Left lung (tissue), 10 donors: ENCODE measurements around the gene HOXC6. TPM values are rescaled to one million over a fixed set of nuclear protein-coding genes. Genes with fewer than 3 reads are reported as not detected.

Experiments
- ATAC-seq: fragments of 200-7000 bp; cut with Tn5 transposase; one replicate; pipeline ENCODE4 v1.9.1; 2020; ENCODE audit warnings: moderate library complexity
- DNase-seq, 4 donors: peaks; one replicate each; pipeline ENCODE4 v3.0.0-alpha.2; 2013 to 2020
- H3K27ac ChIP-seq, 2 donors: fragments of 200-600 bp; sonication (generic) in 1 of 2; one replicate each; pipeline versions ENCODE4 v1.5.0 to v1.8.0; 2020 to 2021
- H3K27me3 ChIP-seq, 2 donors: fragments of 200-600 bp; sonication (generic) in 1 of 2; one replicate each; pipeline versions ENCODE4 v1.5.0 to v1.8.0; 2020 to 2021
- H3K36me3 ChIP-seq, 2 donors: fragments of 200-600 bp; sonication (generic) in 1 of 2; one replicate each; pipeline versions ENCODE4 v1.5.0 to v1.8.0; 2020 to 2021
- H3K4me1 ChIP-seq, 2 donors: fragments of 200-600 bp; one replicate each; pipeline ENCODE4 v1.8.0; 2021
- H3K4me3 ChIP-seq, 2 donors: fragments of 200-600 bp; sonication (generic) in 1 of 2; one replicate each; pipeline versions ENCODE4 v1.5.0 to v1.8.0; 2020 to 2021; ENCODE audit warnings: mild to moderate bottlenecking in 1 of 2
- H3K9me3 ChIP-seq, 2 donors: fragments of 200-600 bp; sonication (generic) in 1 of 2; one replicate each; pipeline versions ENCODE4 v1.5.0 to v1.8.0; 2020 to 2021
- CTCF ChIP-seq, 2 donors: fragments of 200-600 bp; sonication (generic) in 1 of 2; IDR thresholded peaks; one replicate each; pipeline versions ENCODE4 v1.5.0 to v1.8.0; 2021; ENCODE audit warnings: antibody characterized with exemption in 2 of 2
- intact Hi-C, 2 donors: fragments of 100-400 bp; cut with DNase I; formaldehyde crosslinking; loops; one replicate each; pipeline versions ENCODE4 v1.11.2 to v1.14.2; 2022
- polyA plus RNA-seq, 6 donors: library from polyadenylated mRNA; unstranded; fragments of 120-200 nt; gene quantifications; one replicate each; pipeline ENCODE4 v1.2.1, GENCODE V29; 2013; ENCODE audit not compliant: insufficient read length in 6 of 6
- total RNA-seq, 2 donors: library from RNA; stranded (reverse); fragmentation: NEBNext Ultra II Directional; extraction: Animal tissue kit (Norgen Biotek cat#: 25700); gene quantifications; one replicate each; pipeline ENCODE4 v1.2.1, GENCODE V29; 2021
- donor health status: DM: no; HTN: yes; CAD: no.
- donor health status: DM: no; HTN: no; CAD: no.

Gene HOXC6
- total and polyA plus RNA-seq, 8 donors: 0.93 to 3.2 (median 2.1) TPM

- peaks cover 0 to 6% of the 10 kb centered on the region in 2 donors for H3K4me1 ChIP-seq
- no peak for TF ChIP-seq CTCF (IDR thresholded peaks at IDR 0.05)
- intact Hi-C loops: no loop called here
- DNase-seq: no peak
- H3K36me3 ChIP-seq: no peaks in the 10 kb centered on the region
- no peak for ATAC-seq
- H3K4me3 ChIP-seq: no peak overlapping the region
- no peak overlapping the region for H3K27ac ChIP-seq
- peaks cover 81 to 99% of the 10 kb centered on the region in 2 donors for H3K27me3 ChIP-seq
- H3K9me3 ChIP-seq: no peaks in the 10 kb centered on the region
Measured at GRCh38 chr12:54049108-54049507, 20.9 kb downstream of the HOXC6 start.

DNA sequence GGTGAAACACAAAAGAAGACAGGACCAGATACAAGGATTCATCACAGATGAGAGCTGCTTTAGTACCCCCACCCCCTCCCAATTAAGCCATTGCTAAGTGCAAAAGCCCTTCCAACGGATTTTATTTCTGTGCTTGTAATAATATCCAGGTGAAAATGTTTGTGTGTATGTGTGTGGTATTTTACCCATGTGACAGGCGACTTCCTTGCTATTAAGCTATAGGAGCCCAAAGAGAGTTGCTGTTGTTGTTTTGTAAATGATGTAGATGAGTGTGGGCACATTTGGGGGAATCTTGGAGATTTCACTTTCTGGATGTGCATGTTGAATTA, 22.2 kb downstream of the HOXC6 start:
- Histone ChIP-seq H3K27ac (no peak overlapping the region), H3K9me3 (no peaks in the 10 kb centered on the region), H3K4me3 (no peak overlapping the region), H3K4me1 (peaks cover 0 to 6% of the 10 kb centered on the region in 2 donors), H3K27me3 (peaks cover 82 to 99% of the 10 kb centered on the region in 2 donors), H3K36me3 (no peaks in the 10 kb centered on the region)
- intact Hi-C loops: no loop called here
- TF ChIP-seq CTCF (IDR thresholded peaks at IDR 0.05): no peak
- DNase-seq (no peak), ATAC-seq (no peak)

- no peak for DNase-seq
- no peak for ATAC-seq
Measured at GRCh38 chr12:54051026-54051842, 23.0 kb downstream of the HOXC6 start.

DNA sequence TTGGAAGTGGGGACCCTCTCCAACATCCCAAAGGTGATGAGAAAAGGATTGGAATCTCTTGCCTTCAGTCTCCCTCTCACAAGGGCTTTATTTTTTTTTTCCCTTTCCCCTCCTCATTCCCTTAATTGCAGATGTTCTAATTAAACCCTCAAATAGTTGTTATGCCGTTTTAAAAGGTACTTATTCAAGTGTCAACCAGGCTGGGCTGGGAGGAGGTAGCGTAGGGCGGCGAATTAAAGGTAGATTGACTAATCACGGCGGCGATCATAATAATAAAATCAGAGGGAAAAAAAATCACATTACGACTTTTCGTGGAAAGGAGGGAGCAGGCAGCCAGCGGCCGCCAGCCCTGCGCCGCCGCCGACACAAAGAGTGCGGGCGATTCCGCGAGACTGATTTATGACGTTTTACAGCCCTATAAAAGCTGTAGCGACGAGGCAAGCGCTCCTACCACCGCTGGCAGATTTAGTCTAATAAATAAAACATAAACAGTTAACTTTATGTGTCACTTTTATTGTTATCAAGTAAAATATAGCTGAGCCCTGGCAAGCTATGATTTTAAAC, 23.7 kb downstream of the HOXC6 start:
- ATAC-seq (no peak), DNase-seq (no peak)
- intact Hi-C loops: no loop called here
- TF ChIP-seq CTCF (IDR thresholded peaks at IDR 0.05): no peak
- H3K36me3 ChIP-seq: no peaks in the 10 kb centered on the region
- H3K4me3 ChIP-seq: no peak overlapping the region
- H3K27me3 ChIP-seq: peaks cover 77 to 99% of the 10 kb centered on the region in 2 donors
- no peak overlapping the region for H3K27ac ChIP-seq
- no peaks in the 10 kb centered on the region for H3K9me3 ChIP-seq
- H3K4me1 ChIP-seq: peaks cover 0 to 6% of the 10 kb centered on the region in 2 donors

More at GRCh38 chr12:54051026-54051842, 23.0 kb downstream of the HOXC6 start:
- intact Hi-C loops: no loop called here
- Histone ChIP-seq H3K4me1 (peaks cover 0 to 6% of the 10 kb centered on the region in 2 donors), H3K27ac (no peak overlapping the region), H3K9me3 (no peaks in the 10 kb centered on the region), H3K27me3 (peaks cover 82 to 99% of the 10 kb centered on the region in 2 donors), H3K4me3 (no peak overlapping the region), H3K36me3 (no peaks in the 10 kb centered on the region)
- TF ChIP-seq CTCF (IDR thresholded peaks at IDR 0.05): no peak

DNA sequence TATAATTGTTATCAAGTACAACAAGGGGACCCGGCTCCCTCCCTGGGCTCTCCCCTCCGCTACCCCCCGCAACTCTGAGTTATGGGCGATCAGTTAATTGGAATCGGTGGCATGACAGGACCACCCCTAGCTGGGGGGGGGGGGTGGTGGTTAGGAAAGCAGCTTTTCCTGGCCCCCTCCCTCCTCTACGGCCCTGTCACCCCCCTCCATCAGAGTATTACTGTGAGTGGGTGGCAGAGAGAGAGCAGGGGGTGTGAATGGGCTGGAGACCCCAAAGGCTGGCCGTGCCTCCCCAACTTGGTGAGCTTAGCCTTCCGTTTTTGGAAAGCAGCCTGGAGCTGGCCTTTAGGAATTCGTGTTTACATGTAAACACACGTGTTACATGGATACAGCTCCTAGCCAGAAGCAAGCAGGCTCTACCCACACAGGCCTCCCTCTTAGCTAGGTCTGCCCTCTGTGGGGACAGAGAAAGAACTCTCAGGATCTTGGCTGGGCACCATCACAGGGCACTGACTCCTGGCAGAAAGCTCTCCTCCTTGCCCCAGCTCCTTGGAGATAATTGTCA, 24.3 kb downstream of the HOXC6 start:
- Histone ChIP-seq H3K4me1 (peaks cover 0 to 6% of the 10 kb centered on the region in 2 donors), H3K4me3 (peak overlapping the region in 1 of 2 donors; percentile 36), H3K27ac (no peak overlapping the region), H3K9me3 (no peaks in the 10 kb centered on the region), H3K36me3 (no peaks in the 10 kb centered on the region), H3K27me3 (peaks cover 71 to 99% of the 10 kb centered on the region in 2 donors)
- no peak for TF ChIP-seq CTCF (IDR thresholded peaks at IDR 0.05)
- intact Hi-C loops: no loop called here
- DNase-seq: peak in 1 of 4 donors; percentile 84
- ATAC-seq: peak; percentile 25
